ENCODE measurements around the gene EFCAB6. TPM values are rescaled to one million over a fixed set of nuclear protein-coding genes. Genes with fewer than 3 reads are reported as not detected.

Gene EFCAB6
- total RNA-seq, 4 donors from 2014 or later: 0.68 to 3.7 (median 0.80) TPM; not detected in 1

- intact Hi-C loops (cut with DNase I; ENCODE audit: low total_unique reads) (no loop called here), in situ Hi-C loops (cut with MboI; ENCODE audit: low pct_ligation_motif_present in 1 of 4, low pct_unique_long_range_greater_than_20kb in 1 of 4, low sequenced_read_pairs in 3 of 4) (no loop called here)
- no peak for TF ChIP-seq POLR2AphosphoS5 (IDR thresholded peaks at IDR 0.05)
- TF ChIP-seq POLR2A (IDR thresholded peaks at IDR 0.05): no peak
- no peak for TF ChIP-seq CTCF (IDR thresholded peaks at IDR 0.05)
- TF ChIP-seq EP300 (IDR thresholded peaks at IDR 0.05; ENCODE audit: low read depth): no peak
- Histone ChIP-seq H3K4me3 (no peak overlapping the region), H3K27me3 (no peaks in the 10 kb centered on the region), H3K36me3 (no peaks in the 10 kb centered on the region), H3K4me1 (no peaks in the 10 kb centered on the region), H3K9me3 (no peaks in the 10 kb centered on the region), H3K27ac (no peak overlapping the region)
- WGBS, 2 donors (ENCODE audit: low coverage in 1 of 2): 89 to 96% methylated on average over 4 to 10 of the region's 10 CpGs
- DNase-seq: no peak
Measured at GRCh38 chr22:43631846-43632245, 180.3 kb downstream of the EFCAB6 start.

GRCh38 chr22:43631201-43631600 is 180.9 kb downstream of the EFCAB6 start:
- H3K4me3 ChIP-seq: no peak overlapping the region
- WGBS, 2 donors (ENCODE audit: low coverage in 1 of 2): 83 to 94% methylated on average over 1 to 11 of the region's 11 CpGs
- in situ Hi-C loops (cut with MboI; ENCODE audit: low pct_ligation_motif_present in 1 of 4, low pct_unique_long_range_greater_than_20kb in 1 of 4, low sequenced_read_pairs in 3 of 4): no loop called here
- no peak overlapping the region for H3K27ac ChIP-seq
- no peaks in the 10 kb centered on the region for H3K4me1 ChIP-seq
- H3K9me3 ChIP-seq: no peaks in the 10 kb centered on the region
- no peaks in the 10 kb centered on the region for H3K36me3 ChIP-seq
- no peak for DNase-seq
- intact Hi-C loops (cut with DNase I; ENCODE audit: low total_unique reads): no loop called here
- H3K27me3 ChIP-seq: no peaks in the 10 kb centered on the region
- TF ChIP-seq POLR2A (IDR thresholded peaks at IDR 0.05) (no peak), CTCF (IDR thresholded peaks at IDR 0.05) (no peak), EP300 (IDR thresholded peaks at IDR 0.05; ENCODE audit: low read depth) (no peak), POLR2AphosphoS5 (IDR thresholded peaks at IDR 0.05) (no peak)

- TF ChIP-seq EP300 (IDR thresholded peaks at IDR 0.05; ENCODE audit: low read depth) (no peak), POLR2A (IDR thresholded peaks at IDR 0.05) (no peak), POLR2AphosphoS5 (IDR thresholded peaks at IDR 0.05) (no peak), CTCF (IDR thresholded peaks at IDR 0.05) (no peak)
- 84% methylated on average over 12 of the region's 12 CpGs; no CpG with 5 or more reads in 1 of the 2 donors for WGBS, 2 donors (ENCODE audit: low coverage in 1 of 2)
- in situ Hi-C loops (cut with MboI; ENCODE audit: low pct_ligation_motif_present in 1 of 4, low pct_unique_long_range_greater_than_20kb in 1 of 4, low sequenced_read_pairs in 3 of 4) (no loop called here), intact Hi-C loops (cut with DNase I; ENCODE audit: low total_unique reads) (no loop called here)
- no peak for DNase-seq
- no peaks in the 10 kb centered on the region for H3K27me3 ChIP-seq
- no peaks in the 10 kb centered on the region for H3K4me1 ChIP-seq
- H3K36me3 ChIP-seq: no peaks in the 10 kb centered on the region
- H3K9me3 ChIP-seq: no peaks in the 10 kb centered on the region
- no peak overlapping the region for H3K4me3 ChIP-seq
- H3K27ac ChIP-seq: no peak overlapping the region
Measured at GRCh38 chr22:43630451-43630850, 181.7 kb downstream of the EFCAB6 start.

- intact Hi-C loops (cut with DNase I; ENCODE audit: low total_unique reads): no loop called here
- TF ChIP-seq CTCF (IDR thresholded peaks at IDR 0.05) (no peak), POLR2AphosphoS5 (IDR thresholded peaks at IDR 0.05) (no peak), POLR2A (IDR thresholded peaks at IDR 0.05) (no peak), EP300 (IDR thresholded peaks at IDR 0.05; ENCODE audit: low read depth) (no peak)
- H3K27me3 ChIP-seq: no peaks in the 10 kb centered on the region
- DNase-seq: no peak
- 81% methylated on average over 16 of the region's 16 CpGs; no CpG with 5 or more reads in 1 of the 2 donors for WGBS, 2 donors (ENCODE audit: low coverage in 1 of 2)
- no peak overlapping the region for H3K27ac ChIP-seq
- in situ Hi-C loops (cut with MboI; ENCODE audit: low pct_ligation_motif_present in 1 of 4, low pct_unique_long_range_greater_than_20kb in 1 of 4, low sequenced_read_pairs in 3 of 4): no loop called here
- H3K9me3 ChIP-seq: no peaks in the 10 kb centered on the region
- H3K4me1 ChIP-seq: no peaks in the 10 kb centered on the region
- no peaks in the 10 kb centered on the region for H3K36me3 ChIP-seq
- H3K4me3 ChIP-seq: no peak overlapping the region
Measured at GRCh38 chr22:43628250-43628649, 183.9 kb downstream of the EFCAB6 start.

Data from transverse colon (tissue), 4 donors.